ENCODE data around the gene POLR3B. TPM values are rescaled to one million over a fixed set of nuclear protein-coding genes. Genes with fewer than 3 reads are reported as not detected.

The POLR3B gene
- total RNA-seq, 1 donor from 2014 or later, result 8.1 TPM

- peaks cover 51% of the 10 kb centered on the region for H3K36me3 Mint-ChIP-seq (ENCODE audit: unreplicated experiment)
- no peak for DNase-seq (ENCODE audit: extremely low spot score, unreplicated experiment)
- no peak overlapping the region for H3K4me3 Mint-ChIP-seq (ENCODE audit: unreplicated experiment)
- no peaks in the 10 kb centered on the region for H3K4me1 Mint-ChIP-seq (ENCODE audit: unreplicated experiment)
- H3K9me3 Mint-ChIP-seq (ENCODE audit: unreplicated experiment), result peaks cover 4% of the 10 kb centered on the region
- H3K27ac Mint-ChIP-seq (ENCODE audit: unreplicated experiment), result no peak overlapping the region
- no peak for TF ChIP-seq CTCF (IDR thresholded peaks at IDR 0.05)
- H3K27me3 Mint-ChIP-seq (ENCODE audit: unreplicated experiment), result no peaks in the 10 kb centered on the region
Observed at GRCh38 chr12:106331599-106331998, 25.9 kb upstream of the POLR3B start.

- no peaks in the 10 kb centered on the region for H3K27me3 Mint-ChIP-seq (ENCODE audit: unreplicated experiment)
- H3K27ac Mint-ChIP-seq (ENCODE audit: unreplicated experiment), result no peak overlapping the region
- H3K36me3 Mint-ChIP-seq (ENCODE audit: unreplicated experiment), result peaks cover 56% of the 10 kb centered on the region
- no peaks in the 10 kb centered on the region for H3K4me1 Mint-ChIP-seq (ENCODE audit: unreplicated experiment)
- no peak overlapping the region for H3K4me3 Mint-ChIP-seq (ENCODE audit: unreplicated experiment)
- peaks cover 4% of the 10 kb centered on the region for H3K9me3 Mint-ChIP-seq (ENCODE audit: unreplicated experiment)
- no peak for TF ChIP-seq CTCF (IDR thresholded peaks at IDR 0.05)
- DNase-seq (ENCODE audit: extremely low spot score, unreplicated experiment), result no peak
Observed at GRCh38 chr12:106332536-106332935, 25.0 kb upstream of the POLR3B start.

GRCh38 chr12:106333010-106333409 is 24.5 kb upstream of the POLR3B start:
- TF ChIP-seq CTCF (IDR thresholded peaks at IDR 0.05), result no peak
- H3K27me3 Mint-ChIP-seq (ENCODE audit: unreplicated experiment), result no peaks in the 10 kb centered on the region
- DNase-seq (ENCODE audit: extremely low spot score, unreplicated experiment), result no peak
- no peak overlapping the region for H3K4me3 Mint-ChIP-seq (ENCODE audit: unreplicated experiment)
- peaks cover 4% of the 10 kb centered on the region for H3K9me3 Mint-ChIP-seq (ENCODE audit: unreplicated experiment)
- H3K27ac Mint-ChIP-seq (ENCODE audit: unreplicated experiment), result no peak overlapping the region
- H3K36me3 Mint-ChIP-seq (ENCODE audit: unreplicated experiment), result peaks cover 60% of the 10 kb centered on the region
- H3K4me1 Mint-ChIP-seq (ENCODE audit: unreplicated experiment), result no peaks in the 10 kb centered on the region

- no peaks in the 10 kb centered on the region for H3K27me3 Mint-ChIP-seq (ENCODE audit: unreplicated experiment)
- no peaks in the 10 kb centered on the region for H3K4me1 Mint-ChIP-seq (ENCODE audit: unreplicated experiment)
- no peak overlapping the region for H3K4me3 Mint-ChIP-seq (ENCODE audit: unreplicated experiment)
- no peak for DNase-seq (ENCODE audit: extremely low spot score, unreplicated experiment)
- no peak for TF ChIP-seq CTCF (IDR thresholded peaks at IDR 0.05)
- H3K9me3 Mint-ChIP-seq (ENCODE audit: unreplicated experiment), result peaks cover 4% of the 10 kb centered on the region
- H3K27ac Mint-ChIP-seq (ENCODE audit: unreplicated experiment), result no peak overlapping the region
- H3K36me3 Mint-ChIP-seq (ENCODE audit: unreplicated experiment), result peaks cover 56% of the 10 kb centered on the region
Observed at GRCh38 chr12:106333756-106334155, 23.8 kb upstream of the POLR3B start.

GRCh38 chr12:106341086-106341877 is 16.3 kb upstream of the POLR3B start:
- DNase-seq (ENCODE audit: extremely low spot score, unreplicated experiment), result no peak
- H3K4me3 Mint-ChIP-seq (ENCODE audit: unreplicated experiment), result no peak overlapping the region
- H3K27me3 Mint-ChIP-seq (ENCODE audit: unreplicated experiment), result no peaks in the 10 kb centered on the region
- H3K27ac Mint-ChIP-seq (ENCODE audit: unreplicated experiment), result no peak overlapping the region
- peaks cover 10% of the 10 kb centered on the region for H3K4me1 Mint-ChIP-seq (ENCODE audit: unreplicated experiment)
- no peak for TF ChIP-seq CTCF (IDR thresholded peaks at IDR 0.05)
- no peaks in the 10 kb centered on the region for H3K9me3 Mint-ChIP-seq (ENCODE audit: unreplicated experiment)
- H3K36me3 Mint-ChIP-seq (ENCODE audit: unreplicated experiment), result peaks cover 51% of the 10 kb centered on the region

Measured in osteocyte (in vitro differentiated cells).